ENCODE results near the gene LGR4. TPM values are rescaled to one million over a fixed set of nuclear protein-coding genes. Genes with fewer than 3 reads are reported as not detected.

Gene LGR4
- total and polyA plus RNA-seq, 9 of the 15 experiments (the other 6 are each of a cell fraction or from before 2014, with no cell fraction given): 0.94 to 10.1 (median 5.8) TPM

- TF ChIP-seq MYC (IDR thresholded peaks at IDR 0.05; ENCODE audit: low read depth, low read length) (no peak), MYC (CRISPR knock-in tag; IDR thresholded peaks at IDR 0.05; ENCODE audit: borderline replicate concordance, low read depth) (no peak), CBX3 (IDR thresholded peaks at IDR 0.05; ENCODE audit: borderline replicate concordance in 1 of 2, low read length in 2 of 2) (no peak), SMARCB1 (IDR thresholded peaks at IDR 0.05; ENCODE audit: insufficient read length, low read depth) (no peak), SPI1 (IDR thresholded peaks at IDR 0.05; ENCODE audit: borderline replicate concordance, low read depth, low read length) (no peak), ZFPM2 (CRISPR knock-in tag; IDR thresholded peaks at IDR 0.05) (no peak), KDM1A (IDR thresholded peaks at IDR 0.05) (peak; percentile 72 to 86; a peak in 3 of 4 replicates), NBN (IDR thresholded peaks at IDR 0.05; ENCODE audit: low read depth) (no peak), KHSRP (IDR thresholded peaks at IDR 0.05) (0 out of 2 replicates have a peak, but pooled peaks have one; percentile 46), TCF7L2 (IDR thresholded peaks at IDR 0.05; ENCODE audit: low read depth, low read length) (no peak), MCM2 (IDR thresholded peaks at IDR 0.05; ENCODE audit: low read depth) (no peak), PCBP1 (IDR thresholded peaks at IDR 0.05; ENCODE audit: low read depth, low read length, poor library complexity, severe bottlenecking) (no peak), POLR2H (tag; IDR thresholded peaks at IDR 0.05; ENCODE audit: low read depth) (no peak), PREB (CRISPR knock-in tag; IDR thresholded peaks at IDR 0.05) (no peak), ETS1 (conservative IDR thresholded peaks at IDR 0.05; ENCODE audit: control insufficient read depth, low read depth, low read length) (no peak), POLR2AphosphoS2 (IDR thresholded peaks at IDR 0.05; ENCODE audit: low read length) (no peak), DPF2 (IDR thresholded peaks at IDR 0.05) (peak; percentile 93), ZNF217 (CRISPR knock-in tag; IDR thresholded peaks at IDR 0.05) (no peak), HMG20B (CRISPR knock-in tag; IDR thresholded peaks at IDR 0.05) (no peak), FOSL1 (tag; conservative IDR thresholded peaks at IDR 0.05) (peak; percentile 86), ZNF395 (CRISPR knock-in tag; IDR thresholded peaks at IDR 0.05) (no peak), RNF219 (CRISPR knock-in tag; IDR thresholded peaks at IDR 0.05) (no peak)
These were observed 100.4 kb downstream of the LGR4 start (continued) for GRCh38 chr11:27372164-27372563.
